Measurements from ENCODE around the gene SULT1C4.
A peak's percentile ranks its signal among the peaks of the same experiment; 100 is the strongest.
"Not testable (repeated sequence)": the region's sequence is repeated elsewhere in the genome, so short reads cannot be mapped to it uniquely, and the experiment has no call there.

The SULT1C4 gene

DNA sequence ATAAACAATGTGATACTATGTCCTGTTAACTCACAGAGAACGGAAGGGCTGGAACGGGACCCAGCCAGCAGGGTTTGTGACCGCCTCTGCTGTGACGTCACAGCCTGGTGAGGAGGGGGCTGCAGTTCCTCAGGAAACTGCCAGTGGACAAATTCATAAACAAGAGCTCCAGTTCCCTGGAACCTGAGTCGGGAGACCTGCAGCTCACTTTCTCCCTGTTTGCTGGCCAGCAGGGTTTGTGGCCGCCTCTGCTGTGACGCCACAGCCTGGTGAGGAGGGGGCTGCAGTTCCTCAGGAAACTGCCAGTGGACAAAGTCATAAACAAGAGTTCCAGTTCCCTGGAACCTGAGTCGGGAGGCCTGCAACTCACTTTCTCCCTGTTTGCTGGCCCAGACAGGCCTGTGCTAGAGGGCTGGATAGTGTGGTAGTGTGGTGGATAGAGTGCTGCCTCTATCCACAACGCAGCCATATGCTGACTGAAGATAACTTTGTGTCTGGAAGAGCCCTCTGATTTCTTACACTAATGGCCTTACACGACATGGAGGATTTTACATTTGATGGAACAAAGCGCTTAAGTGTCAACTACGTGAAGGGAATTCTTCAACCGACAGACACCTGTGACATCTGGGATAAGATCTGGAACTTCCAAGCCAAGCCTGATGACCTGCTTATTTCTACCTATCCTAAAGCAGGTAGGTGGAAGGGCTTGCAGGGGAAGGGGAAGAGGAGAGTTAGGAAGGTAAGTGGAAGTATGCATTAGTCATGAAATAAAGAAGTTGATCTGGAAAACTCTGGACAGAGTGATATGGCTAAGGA is at the start of gene SULT1C4:
Gene SULT1C4 (plus strand): TSS at position 140 of the 816 bp plus-strand sequence. CDS start 384 bp downstream, at position 524.
- Histone ChIP-seq H3K4me1 (ENCODE audit: insufficient read depth, low read length) (peaks cover 30% of the 10 kb centered on the region), H3K9ac (ENCODE audit: low read depth, low read length) (peak within 1 kb of the TSS; percentile 37; the same call in 1 of the 2 replicates), H3K36me3 (ENCODE audit: insufficient read depth, low read length) (no peaks in the 10 kb centered on the region), H3K9me3 (ENCODE audit: control insufficient read depth, insufficient read depth, low read length) (no peaks in the 10 kb centered on the region)

GRCh38 chr2:108329771-108330170 is 48.0 kb upstream of the SULT1C4 start:
- Histone ChIP-seq H3K9ac (ENCODE audit: low read depth, low read length) (no peak overlapping the region), H3K9me3 (ENCODE audit: control insufficient read depth, insufficient read depth, low read length) (no peaks in the 10 kb centered on the region), H3K4me1 (ENCODE audit: insufficient read depth, low read length) (no peaks in the 10 kb centered on the region), H3K36me3 (ENCODE audit: insufficient read depth, low read length) (no peaks in the 10 kb centered on the region)

DNA sequence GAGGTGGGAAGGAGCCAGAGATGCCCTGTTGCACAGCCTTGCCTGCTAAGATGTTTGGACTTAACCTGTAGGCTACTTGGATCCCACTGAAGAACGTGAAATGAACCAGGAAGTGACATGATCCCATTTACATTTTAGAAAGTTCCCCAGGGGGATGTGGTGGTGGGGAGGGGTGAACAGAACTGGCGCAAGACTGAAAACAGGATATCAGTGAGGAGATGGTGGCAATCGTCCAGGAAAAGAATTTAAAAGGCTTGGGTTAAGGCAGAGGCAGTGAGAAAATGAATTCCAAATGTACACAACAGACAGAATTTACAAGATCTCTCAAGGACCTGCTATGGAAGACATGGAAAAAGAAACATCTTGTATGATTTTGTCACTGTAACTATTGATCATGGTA is 46.8 kb upstream of the SULT1C4 start:
- Histone ChIP-seq H3K9ac (ENCODE audit: low read depth, low read length) (no peak overlapping the region), H3K4me1 (ENCODE audit: insufficient read depth, low read length) (no peaks in the 10 kb centered on the region), H3K9me3 (ENCODE audit: control insufficient read depth, insufficient read depth, low read length) (no peaks in the 10 kb centered on the region), H3K36me3 (ENCODE audit: insufficient read depth, low read length) (no peaks in the 10 kb centered on the region)

- peaks cover 4% of the 10 kb centered on the region for H3K4me1 ChIP-seq (ENCODE audit: insufficient read depth, low read length)
- H3K9ac ChIP-seq (ENCODE audit: low read depth, low read length): no peak overlapping the region
- H3K36me3 ChIP-seq (ENCODE audit: insufficient read depth, low read length): no peaks in the 10 kb centered on the region
- no peaks in the 10 kb centered on the region; the same call in 1 of the 2 replicates for H3K9me3 ChIP-seq (ENCODE audit: control insufficient read depth, insufficient read depth, low read length)
These were observed 31.8 kb upstream of the SULT1C4 start for GRCh38 chr2:108345951-108346350.

GRCh38 chr2:108346827-108347226 is 30.9 kb upstream of the SULT1C4 start:
- H3K9me3 ChIP-seq (ENCODE audit: control insufficient read depth, insufficient read depth, low read length): no peaks in the 10 kb centered on the region; the same call in 1 of the 2 replicates
- H3K9ac ChIP-seq (ENCODE audit: low read depth, low read length): no peak overlapping the region
- H3K4me1 ChIP-seq (ENCODE audit: insufficient read depth, low read length): peaks cover 4% of the 10 kb centered on the region
- no peaks in the 10 kb centered on the region for H3K36me3 ChIP-seq (ENCODE audit: insufficient read depth, low read length)

DNA sequence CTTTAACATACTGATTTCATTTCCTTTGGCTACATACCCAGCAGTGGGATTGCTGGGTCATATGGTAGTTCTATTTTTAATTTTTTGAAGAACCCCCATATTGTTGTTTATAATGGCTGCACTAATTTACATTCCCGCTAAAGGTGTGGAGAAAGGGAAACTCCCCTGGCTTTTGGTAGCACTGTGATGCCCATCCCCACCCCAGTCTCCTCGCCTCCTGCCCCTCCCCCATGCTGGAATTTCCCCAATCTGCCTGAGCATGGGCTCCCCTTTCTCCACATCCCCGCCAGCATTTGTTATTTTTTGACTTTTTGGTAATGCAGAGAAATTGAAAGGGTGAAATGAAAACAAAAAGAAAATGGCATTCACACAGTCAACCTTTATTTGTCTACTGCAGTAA is 30.0 kb upstream of the SULT1C4 start:
- Histone ChIP-seq H3K9me3 (ENCODE audit: control insufficient read depth, insufficient read depth, low read length) (no peaks in the 10 kb centered on the region; the same call in 1 of the 2 replicates), H3K36me3 (ENCODE audit: insufficient read depth, low read length) (no peaks in the 10 kb centered on the region), H3K4me1 (ENCODE audit: insufficient read depth, low read length) (peaks cover 4% of the 10 kb centered on the region), H3K9ac (ENCODE audit: low read depth, low read length) (no peak overlapping the region)

DNA sequence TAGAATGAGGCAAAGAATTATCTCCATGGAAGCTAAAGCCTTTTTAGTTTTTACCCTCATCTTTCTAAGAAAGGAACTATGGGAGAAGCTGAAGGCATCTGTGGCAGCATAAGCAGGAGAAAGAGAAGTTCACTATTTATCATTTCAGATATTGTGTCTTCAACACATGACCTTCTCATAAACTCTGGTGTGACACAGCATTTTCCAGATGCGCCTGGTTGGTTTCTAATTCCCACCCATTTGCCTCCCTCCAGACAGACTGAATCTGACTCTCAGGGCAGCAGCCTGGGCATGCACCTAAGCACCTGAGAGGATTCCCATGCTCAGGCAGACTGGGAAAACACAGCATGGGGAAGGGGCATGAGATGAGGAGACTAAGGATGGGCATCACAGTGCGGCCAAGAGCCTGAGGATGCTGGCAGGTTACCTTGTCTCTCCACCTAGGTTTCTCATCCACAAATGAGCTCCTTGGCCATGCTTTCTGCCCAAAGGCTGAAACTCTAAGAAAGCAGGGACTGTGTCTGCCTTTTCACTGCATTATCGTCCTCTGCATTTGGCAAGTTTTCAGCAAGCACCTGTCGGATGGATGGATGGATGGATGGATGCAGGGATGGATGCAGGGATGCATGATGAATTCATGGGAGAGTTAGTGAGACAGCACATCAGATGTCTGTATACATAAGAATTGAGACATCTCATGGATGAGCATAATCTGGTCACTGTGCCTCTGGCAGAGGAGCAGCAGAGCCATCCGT is 28.8 kb upstream of the SULT1C4 start:
- Histone ChIP-seq H3K4me1 (ENCODE audit: insufficient read depth, low read length) (peaks cover 4% of the 10 kb centered on the region), H3K9ac (ENCODE audit: low read depth, low read length) (no peak overlapping the region), H3K9me3 (ENCODE audit: control insufficient read depth, insufficient read depth, low read length) (no peaks in the 10 kb centered on the region; the same call in 1 of the 2 replicates), H3K36me3 (ENCODE audit: insufficient read depth, low read length) (no peaks in the 10 kb centered on the region)

DNA sequence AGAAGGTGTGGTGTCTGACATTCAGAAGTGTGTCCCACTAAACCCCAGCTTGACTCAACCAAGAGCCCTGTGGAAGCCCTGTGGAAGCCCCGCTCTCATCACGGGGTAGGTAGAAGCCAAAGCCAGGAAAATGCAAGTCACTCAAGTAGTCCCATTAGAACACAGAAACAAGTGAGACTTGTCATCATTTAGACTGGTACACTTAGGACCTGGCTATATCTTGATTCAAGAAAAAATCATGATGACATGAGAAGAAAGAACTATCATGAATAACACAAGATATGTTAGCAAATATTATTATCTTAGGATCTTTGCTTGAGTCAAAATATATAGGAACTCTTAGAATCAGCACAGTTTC is 28.2 kb upstream of the SULT1C4 start:
- H3K9ac ChIP-seq (ENCODE audit: low read depth, low read length): no peak overlapping the region
- H3K9me3 ChIP-seq (ENCODE audit: control insufficient read depth, insufficient read depth, low read length): no peaks in the 10 kb centered on the region
- H3K4me1 ChIP-seq (ENCODE audit: insufficient read depth, low read length): peaks cover 4% of the 10 kb centered on the region
- H3K36me3 ChIP-seq (ENCODE audit: insufficient read depth, low read length): no peaks in the 10 kb centered on the region

GRCh38 chr2:108351889-108352288 is 25.9 kb upstream of the SULT1C4 start:
- Histone ChIP-seq H3K9me3 (ENCODE audit: control insufficient read depth, insufficient read depth, low read length) (no peaks in the 10 kb centered on the region), H3K36me3 (ENCODE audit: insufficient read depth, low read length) (no peaks in the 10 kb centered on the region), H3K4me1 (ENCODE audit: insufficient read depth, low read length) (peaks cover 4% of the 10 kb centered on the region)

DNA sequence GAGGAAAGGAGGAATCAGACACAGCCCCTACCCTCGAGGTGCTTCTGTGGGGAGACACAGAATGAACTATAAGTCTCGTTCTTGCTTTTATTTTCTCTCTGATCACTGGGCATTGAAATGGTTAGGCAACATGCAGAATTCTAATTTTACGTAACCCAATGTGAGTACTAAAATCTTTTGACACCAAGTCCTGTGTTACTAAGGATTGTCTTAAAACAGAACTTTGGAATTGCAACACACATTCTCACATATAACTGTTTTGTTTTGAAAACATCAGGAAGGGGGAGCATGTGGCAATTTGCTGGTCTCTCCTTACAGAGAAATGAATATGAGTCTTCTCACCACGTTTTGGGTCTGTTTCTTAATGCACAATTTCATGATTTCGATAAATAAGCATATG is 23.6 kb upstream of the SULT1C4 start:
- Histone ChIP-seq H3K4me1 (ENCODE audit: insufficient read depth, low read length) (no peaks in the 10 kb centered on the region), H3K9me3 (ENCODE audit: control insufficient read depth, insufficient read depth, low read length) (no peaks in the 10 kb centered on the region), H3K36me3 (ENCODE audit: insufficient read depth, low read length) (no peaks in the 10 kb centered on the region), H3K9ac (ENCODE audit: low read depth, low read length) (no peak overlapping the region)

More at GRCh38 chr2:108351889-108352288, 25.9 kb upstream of the SULT1C4 start:
- H3K9ac ChIP-seq (ENCODE audit: low read depth, low read length): no peak overlapping the region

DNA sequence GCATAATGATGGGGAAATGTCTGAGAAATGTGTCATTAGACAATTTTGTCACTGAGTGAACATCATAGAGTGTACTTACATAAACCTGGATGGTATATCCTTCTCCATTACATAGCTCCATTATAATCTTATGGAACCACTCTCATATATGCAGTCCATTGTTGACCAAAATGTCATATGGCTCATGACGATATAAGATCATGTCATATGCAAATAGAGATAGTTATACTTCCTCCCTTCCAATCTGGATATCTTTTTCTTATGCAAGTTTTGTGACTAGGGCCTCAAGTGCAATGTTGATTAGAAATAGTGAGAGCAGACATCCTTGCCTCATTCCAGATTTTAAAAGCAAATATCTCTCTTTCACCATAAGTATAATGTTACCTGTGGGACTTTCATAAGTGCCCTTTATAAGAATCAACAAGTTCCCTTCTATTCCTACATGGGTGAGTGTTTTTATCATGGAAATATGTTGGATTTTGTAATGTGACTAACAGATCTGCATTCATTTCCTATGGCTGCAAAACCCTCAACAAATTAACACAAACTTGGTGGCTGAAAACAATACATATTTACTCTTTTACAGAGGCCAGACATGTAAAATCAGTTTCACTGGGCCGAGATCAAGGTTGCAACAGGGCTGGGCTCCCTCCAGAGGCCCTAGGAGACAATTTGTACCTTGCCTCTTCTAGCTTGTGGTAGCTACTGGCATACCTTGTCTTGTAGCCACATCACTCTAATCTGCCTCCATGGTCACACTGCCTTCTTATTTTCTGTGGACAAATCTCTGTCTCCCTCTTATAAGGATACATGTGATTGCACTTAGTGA is 21.6 kb upstream of the SULT1C4 start:
- H3K4me1 ChIP-seq (ENCODE audit: insufficient read depth, low read length): no peaks in the 10 kb centered on the region
- no peaks in the 10 kb centered on the region for H3K36me3 ChIP-seq (ENCODE audit: insufficient read depth, low read length)
- H3K9me3 ChIP-seq (ENCODE audit: control insufficient read depth, insufficient read depth, low read length): no peaks in the 10 kb centered on the region
- H3K9ac ChIP-seq (ENCODE audit: low read depth, low read length): no peak overlapping the region

GRCh38 chr2:108359336-108359735 is 18.4 kb upstream of the SULT1C4 start:
- H3K4me1 ChIP-seq (ENCODE audit: insufficient read depth, low read length); H3K9me3 ChIP-seq (ENCODE audit: control insufficient read depth, insufficient read depth, low read length); H3K36me3 ChIP-seq (ENCODE audit: insufficient read depth, low read length); H3K9ac ChIP-seq (ENCODE audit: low read depth, low read length): not testable (repeated sequence)

GRCh38 chr2:108360776-108361468 is 16.8 kb upstream of the SULT1C4 start:
- H3K36me3 ChIP-seq (ENCODE audit: insufficient read depth, low read length): no peaks in the 10 kb centered on the region
- H3K4me1 ChIP-seq (ENCODE audit: insufficient read depth, low read length): no peaks in the 10 kb centered on the region
- H3K9ac ChIP-seq (ENCODE audit: low read depth, low read length): no peak overlapping the region
- peaks cover 13% of the 10 kb centered on the region; the same call in 1 of the 2 replicates for H3K9me3 ChIP-seq (ENCODE audit: control insufficient read depth, insufficient read depth, low read length)
